Right ventricle myocardium inferior (tissue), 1 donor: ENCODE results near the gene ERICH6B. TPM values are rescaled to one million over a fixed set of nuclear protein-coding genes. Genes with fewer than 3 reads are reported as not detected.
"Not testable (repeated sequence)": the region's sequence is repeated elsewhere in the genome, so short reads cannot be mapped to it uniquely, and the experiment has no call there.

Experiments
- ATAC-seq: fragments of 200-7000 bp; cut with Tn5 transposase; one replicate; pipeline ENCODE4 v1.9.1; 2020; ENCODE audit warnings: mild to moderate bottlenecking, moderate library complexity
- DNase-seq: peaks from one replicate; pipeline ENCODE4 v3.0.0; 2021; ENCODE audit errors: missing footprints
- intact Hi-C: fragments of 100-400 bp; cut with DNase I; formaldehyde crosslinking; loops from one replicate; pipeline ENCODE4 v1.11.0; 2022
- long read RNA-seq: library from polyadenylated mRNA; unstranded; transcript quantifications from one replicate; pipeline ENCODE4 v2.0.0, GENCODE V29; 2021
- total RNA-seq: library from RNA; stranded (reverse); fragmentation: NEBNext Ultra II Directional; extraction: Animal tissue kit (Norgen Biotek cat#: 25700); gene quantifications from one replicate; pipeline ENCODE4 v1.2.1, GENCODE V29; 2021
- donor health status: DM: no; HTN: yes; CAD: no; lungs with severe emphysema.

Gene ERICH6B
- total RNA-seq, result not detected
- long read RNA-seq, result 0 reads

DNA sequence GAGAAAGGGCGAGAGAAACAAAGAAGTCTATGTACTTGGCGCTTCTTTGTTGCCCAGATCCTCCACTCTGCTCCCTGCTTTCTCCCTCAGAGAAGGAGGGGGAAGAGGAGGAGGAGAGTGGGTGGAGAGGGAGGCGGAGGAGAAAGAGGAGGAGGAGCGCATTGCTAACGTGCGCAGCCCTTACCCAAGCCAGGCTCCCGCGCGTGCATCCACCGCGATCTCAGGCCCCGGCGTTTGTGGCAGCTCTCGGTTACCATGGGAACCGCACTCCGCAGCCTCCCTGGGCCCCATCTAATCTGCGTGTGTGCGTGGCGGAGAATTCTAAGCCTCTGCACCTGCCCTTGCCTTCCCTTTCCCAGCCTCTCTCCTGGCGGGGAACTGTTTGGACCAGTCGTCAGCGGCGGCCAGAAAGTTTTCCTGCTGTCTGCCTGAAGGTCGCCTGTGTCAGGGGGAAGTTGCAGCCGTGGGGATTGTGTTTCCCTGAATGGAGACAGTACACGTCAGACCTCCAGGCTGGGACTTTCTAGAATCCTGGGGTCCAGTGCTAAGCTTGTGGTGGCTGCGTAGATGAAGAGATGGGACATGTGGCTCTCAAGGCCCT is at the start of gene ERICH6B:
TSS of gene ERICH6B (minus strand) at position 239 of the 601 bp plus-strand sequence. CDS start 18,734 bp downstream, outside the sequence.
- intact Hi-C loops, result no loop called here
- ATAC-seq, result peak; percentile 75
- no peak for DNase-seq

DNA sequence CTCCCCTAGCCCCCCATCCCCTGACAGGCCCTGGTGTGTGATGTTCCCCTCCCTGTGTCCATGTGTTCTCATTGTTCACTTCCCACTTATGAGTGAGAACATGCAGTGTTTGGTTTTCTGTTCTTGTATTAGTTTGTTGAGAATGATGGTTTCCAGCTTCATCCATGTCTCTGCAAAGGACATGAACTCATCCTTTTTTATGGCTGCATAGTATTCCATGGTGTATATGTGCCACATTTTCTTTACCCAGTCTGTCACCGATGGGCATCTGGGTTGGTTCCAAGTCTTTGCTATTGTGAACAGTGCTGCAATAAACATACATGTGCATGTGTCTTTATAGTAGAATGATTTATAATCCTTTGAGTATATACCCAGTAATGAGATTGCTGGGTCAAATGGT is 47.4 kb upstream of the ERICH6B start:
- DNase-seq, ATAC-seq, intact Hi-C loops: not testable (repeated sequence)

DNA sequence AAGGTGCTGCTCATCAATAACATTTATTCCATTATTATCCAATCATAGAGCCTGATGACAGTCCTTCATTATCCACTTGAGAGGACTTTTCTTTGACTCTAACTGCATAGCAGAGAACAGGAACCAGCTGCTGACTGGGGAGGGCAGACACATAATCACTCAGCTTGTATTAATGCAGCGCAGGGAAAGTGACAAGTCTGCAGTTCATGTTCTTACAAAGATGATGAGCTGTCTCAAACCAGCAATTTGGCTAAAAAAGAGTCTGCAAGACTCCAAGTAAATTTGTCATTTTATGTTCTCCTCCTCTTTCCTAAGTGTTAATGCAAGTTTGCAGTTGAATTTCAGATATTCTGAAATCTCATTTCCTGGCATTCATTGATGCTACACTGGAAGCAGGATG is 46.6 kb upstream of the ERICH6B start:
- intact Hi-C loops, result no loop called here
- DNase-seq (no peak), ATAC-seq (no peak)

GRCh38 chr13:45660458-45660857 is 44.9 kb upstream of the ERICH6B start:
- DNase-seq, intact Hi-C loops, ATAC-seq: not testable (repeated sequence)

- no peak for ATAC-seq
- DNase-seq, result no peak
- intact Hi-C loops, result no loop called here
These were observed 44.0 kb upstream of the ERICH6B start for GRCh38 chr13:45659536-45659935.

DNA sequence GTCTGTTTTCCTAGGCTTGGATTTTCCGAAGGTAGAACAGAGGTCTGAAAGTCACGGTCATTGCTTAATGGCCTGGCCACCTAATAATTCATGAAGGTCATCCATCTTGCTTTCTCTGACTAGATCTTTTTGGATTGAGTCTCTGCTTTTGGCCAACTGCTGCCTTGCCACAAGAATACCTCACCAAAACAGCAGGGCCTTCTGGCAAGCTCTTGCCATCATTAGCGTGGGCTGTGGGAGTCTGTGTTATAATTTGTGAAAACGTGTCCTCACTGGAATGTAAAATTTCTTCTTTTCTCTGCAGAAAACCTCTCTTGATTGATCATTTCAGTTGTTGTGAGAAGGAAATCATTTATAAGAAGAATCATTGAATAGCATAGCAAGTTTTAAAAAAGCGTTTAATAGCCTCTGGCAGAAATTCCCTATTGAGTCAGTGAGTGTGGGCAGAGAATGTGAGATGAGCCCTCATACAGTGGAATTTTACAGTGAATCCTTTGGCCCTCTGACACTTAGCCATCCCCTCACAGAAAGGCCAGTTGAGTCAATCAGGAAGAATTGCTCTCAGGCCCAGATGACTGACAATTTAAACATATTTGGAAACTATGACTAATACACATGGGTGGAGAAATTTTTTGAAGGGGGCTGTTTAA is 43.2 kb upstream of the ERICH6B start:
- ATAC-seq, result no peak
- intact Hi-C loops, result no loop called here
- DNase-seq, result no peak

- no peak for DNase-seq
- intact Hi-C loops, result no loop called here
- no peak for ATAC-seq
These were observed 39.3 kb upstream of the ERICH6B start for GRCh38 chr13:45654633-45655349.

DNA sequence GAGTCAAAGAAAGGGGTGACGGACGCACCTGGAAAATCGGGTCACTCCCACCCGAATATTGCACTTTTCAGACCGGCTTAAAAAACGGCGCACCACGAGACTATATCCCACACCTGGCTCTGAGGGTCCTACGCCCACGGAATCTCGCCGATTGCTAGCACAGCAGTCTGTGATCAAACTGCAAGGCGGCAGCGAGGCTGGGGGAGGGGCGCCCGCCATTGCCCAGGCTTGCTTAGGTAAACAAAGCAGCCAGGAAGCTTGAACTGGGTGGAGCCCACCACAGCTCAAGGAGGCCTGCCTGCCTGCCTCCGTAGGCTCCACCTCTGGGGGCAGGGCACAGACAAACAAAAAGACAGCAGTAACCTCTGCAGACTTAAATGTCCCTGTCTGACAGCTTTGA is 29.7 kb upstream of the ERICH6B start:
- DNase-seq, intact Hi-C loops, ATAC-seq: not testable (repeated sequence)

DNA sequence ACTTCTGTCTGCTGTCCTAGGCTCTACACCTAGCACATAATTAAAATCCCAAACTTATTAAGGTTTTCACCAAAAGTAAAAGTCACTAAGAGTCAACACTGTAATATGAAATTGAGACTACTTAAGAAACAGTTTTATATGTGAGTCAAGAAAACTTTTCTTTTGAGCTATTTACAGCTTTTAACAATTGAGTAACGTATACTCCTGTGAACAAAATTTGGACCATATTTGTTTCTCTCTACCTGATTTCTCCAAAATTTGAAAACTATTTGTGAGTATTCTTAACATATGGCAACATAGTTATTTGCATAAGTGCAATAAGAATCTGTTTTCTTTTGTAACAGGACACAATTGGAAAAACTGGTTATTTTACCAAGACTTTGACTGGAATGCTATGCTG is 26.6 kb upstream of the ERICH6B start:
- intact Hi-C loops, DNase-seq, ATAC-seq: not testable (repeated sequence)

- DNase-seq, ATAC-seq, intact Hi-C loops: not testable (repeated sequence)
These were observed 19.8 kb upstream of the ERICH6B start for GRCh38 chr13:45635291-45635690.

DNA sequence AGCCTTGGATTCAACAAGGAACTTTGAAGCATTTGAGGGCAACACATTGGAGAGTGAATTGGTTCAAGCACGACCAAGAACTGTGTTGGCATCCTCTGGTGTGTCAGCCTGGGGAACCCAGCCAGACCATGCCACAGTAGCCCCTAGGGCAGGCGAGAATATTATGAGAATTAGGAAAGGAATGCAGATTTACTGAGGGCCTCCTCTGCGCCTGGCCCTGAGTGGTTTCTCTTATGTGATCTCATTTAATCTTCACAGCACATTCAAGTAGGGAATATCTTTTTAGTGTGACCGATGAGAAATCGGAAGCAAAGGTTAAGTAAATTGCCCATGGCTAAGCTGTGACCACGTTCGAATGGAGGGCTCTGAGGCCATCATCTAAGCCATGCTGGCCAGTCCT is 15.3 kb upstream of the ERICH6B start:
- no peak for DNase-seq
- no peak for ATAC-seq
- intact Hi-C loops, result no loop called here

DNA sequence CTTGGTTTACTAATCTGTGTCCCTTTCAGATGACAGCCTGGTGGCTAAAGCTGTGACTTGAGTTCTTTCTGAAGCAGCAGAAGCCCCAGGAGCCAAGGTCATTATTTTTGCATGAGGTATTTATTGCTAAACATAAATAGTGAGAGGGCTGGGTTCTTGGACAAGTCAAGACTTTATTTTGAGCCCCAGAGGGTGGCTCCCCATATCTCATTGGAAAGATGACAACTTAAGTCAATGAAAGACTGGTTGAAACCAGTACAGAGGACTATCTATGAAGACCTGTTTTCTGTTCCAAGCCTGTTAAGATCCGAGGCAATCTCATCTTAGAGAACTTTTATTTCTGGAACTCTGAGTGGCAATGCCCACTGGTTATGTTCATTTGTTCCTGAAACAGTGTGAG is 14.4 kb upstream of the ERICH6B start:
- ATAC-seq (no peak), DNase-seq (no peak)
- intact Hi-C loops, result loop anchor here (10.0 kb wide), 1 partner anchor 155 kb away; no protein-coding TSS in a partner anchor

DNA sequence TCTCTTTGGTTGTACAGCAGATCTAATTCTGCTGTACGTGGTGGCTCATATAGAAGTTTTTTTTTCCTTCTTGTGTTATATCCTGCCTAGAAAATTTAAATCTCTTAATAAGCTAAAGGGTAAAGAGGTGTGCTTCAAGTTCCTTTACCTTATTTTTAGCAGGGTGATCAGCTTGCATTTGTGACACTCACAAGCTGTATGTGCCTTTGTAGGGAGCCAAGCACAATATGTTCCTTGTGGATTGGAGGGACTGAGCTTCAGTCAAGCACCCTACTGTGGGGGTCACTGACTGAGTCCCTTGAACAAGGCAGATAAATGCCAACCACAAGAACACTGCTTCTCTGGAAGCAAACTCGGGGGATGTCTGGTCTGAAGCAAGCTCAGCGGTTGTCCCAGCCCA is 12.6 kb upstream of the ERICH6B start:
- ATAC-seq, result no peak
- intact Hi-C loops, result loop anchor here (10.0 kb wide), 1 partner anchor 157 kb away; no protein-coding TSS in a partner anchor

GRCh38 chr13:45627656-45628055 is 12.1 kb upstream of the ERICH6B start:
- intact Hi-C loops, result loop anchor here (10.0 kb wide), 1 partner anchor 157 kb away; no protein-coding TSS in a partner anchor
- ATAC-seq (no peak), DNase-seq (no peak)

More for the DNA sequence above, 12.6 kb upstream of the ERICH6B start:
- no peak for DNase-seq

DNA sequence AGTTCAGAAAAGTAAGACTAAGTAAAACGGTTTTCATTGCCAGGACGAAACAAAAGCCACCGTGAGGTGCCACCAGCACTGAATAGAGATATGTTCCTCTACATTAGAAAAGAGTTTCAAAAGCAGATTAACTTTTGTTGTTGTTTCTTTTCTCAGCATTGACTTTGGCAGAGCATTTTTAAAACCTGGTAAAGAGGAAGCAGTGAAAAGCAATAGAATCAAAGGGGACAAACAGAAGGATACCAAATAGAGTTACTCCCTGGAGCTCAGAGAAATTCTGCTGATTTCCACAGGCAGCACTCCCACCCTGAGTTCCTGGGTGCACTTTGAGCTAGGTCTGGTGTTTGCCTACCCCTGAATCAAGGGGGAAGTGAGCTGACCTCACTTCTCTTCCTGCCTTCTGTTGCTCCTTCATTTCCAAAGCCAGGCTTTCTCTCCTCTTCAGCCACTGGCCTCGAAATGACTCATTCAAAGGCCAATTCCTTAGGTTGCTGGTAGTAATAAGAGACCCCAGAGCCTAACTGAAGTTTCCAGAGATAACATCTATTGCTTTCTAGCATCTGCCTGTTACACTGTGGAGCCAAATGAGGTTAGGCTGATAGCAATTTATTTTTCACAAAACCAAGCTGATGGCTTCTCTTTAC is 11.3 kb upstream of the ERICH6B start:
- DNase-seq, result no peak
- intact Hi-C loops, result loop anchor here (10.0 kb wide), 1 partner anchor 158 kb away; no protein-coding TSS in a partner anchor
- no peak for ATAC-seq

DNA sequence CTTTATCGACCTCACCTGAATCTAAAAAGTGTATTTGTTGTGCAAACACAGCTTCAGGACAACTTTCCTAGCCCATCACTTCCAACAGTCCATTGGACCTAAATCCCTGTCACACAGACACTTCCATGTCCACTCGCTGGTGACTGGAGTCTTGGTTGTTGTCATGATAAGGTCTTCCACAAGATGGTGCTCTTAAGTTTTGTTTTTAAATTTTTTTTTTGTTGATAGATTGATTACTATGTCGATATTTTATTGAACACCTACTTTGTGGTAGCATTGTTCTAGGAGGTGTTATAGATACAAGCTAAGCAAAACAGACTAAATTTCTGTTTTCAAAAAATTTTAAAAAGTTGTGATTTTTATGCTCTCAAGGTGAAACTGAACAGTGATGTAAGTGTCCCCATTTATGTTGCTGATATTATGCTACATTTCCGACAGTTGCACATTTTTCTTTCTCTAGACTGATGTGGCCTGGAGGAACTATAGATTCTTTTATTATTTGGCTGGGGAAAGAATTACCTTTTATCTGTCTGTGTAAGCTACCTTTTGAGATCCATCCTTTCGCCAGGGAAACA is 8.1 kb upstream of the ERICH6B start:
- DNase-seq, result no peak
- ATAC-seq, result no peak
- intact Hi-C loops, result loop anchor here (5.0 to 10.0 kb wide), 2 partner anchors 161 to 539 kb away; no protein-coding TSS in a partner anchor

GRCh38 chr13:45621950-45622349 is 6.4 kb upstream of the ERICH6B start:
- intact Hi-C loops, result loop anchor here (5.0 to 10.0 kb wide), 2 partner anchors 163 to 540 kb away; no protein-coding TSS in a partner anchor
- ATAC-seq, result no peak
- no peak for DNase-seq

- ATAC-seq (no peak), DNase-seq (no peak)
- intact Hi-C loops, result no loop called here
These were observed 7.6 kb downstream of the ERICH6B start for GRCh38 chr13:45607931-45608330.

DNA sequence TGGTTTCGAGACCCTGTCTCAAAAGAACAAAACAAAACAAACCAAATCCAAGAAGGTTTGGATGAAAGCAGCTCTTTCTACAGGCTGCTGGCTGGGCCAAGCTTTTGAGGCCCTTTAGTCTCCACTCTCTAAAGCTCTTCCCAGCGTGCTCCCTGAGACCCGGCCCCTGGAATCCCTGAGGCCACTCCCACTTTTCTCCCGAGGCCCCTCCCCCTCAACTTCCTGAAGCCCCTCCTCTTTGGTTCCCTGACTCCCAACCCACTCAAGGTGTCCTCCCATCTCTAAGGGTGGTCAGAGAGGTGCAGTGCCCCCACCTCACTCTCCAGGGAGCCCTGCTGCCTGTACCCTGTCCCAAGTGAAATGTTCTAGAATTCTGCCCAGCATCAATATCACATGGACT is 10.6 kb downstream of the ERICH6B start:
- no peak for DNase-seq
- intact Hi-C loops, result no loop called here
- ATAC-seq, result no peak
